ENCODE measurements around the gene E4F1.

DNA sequence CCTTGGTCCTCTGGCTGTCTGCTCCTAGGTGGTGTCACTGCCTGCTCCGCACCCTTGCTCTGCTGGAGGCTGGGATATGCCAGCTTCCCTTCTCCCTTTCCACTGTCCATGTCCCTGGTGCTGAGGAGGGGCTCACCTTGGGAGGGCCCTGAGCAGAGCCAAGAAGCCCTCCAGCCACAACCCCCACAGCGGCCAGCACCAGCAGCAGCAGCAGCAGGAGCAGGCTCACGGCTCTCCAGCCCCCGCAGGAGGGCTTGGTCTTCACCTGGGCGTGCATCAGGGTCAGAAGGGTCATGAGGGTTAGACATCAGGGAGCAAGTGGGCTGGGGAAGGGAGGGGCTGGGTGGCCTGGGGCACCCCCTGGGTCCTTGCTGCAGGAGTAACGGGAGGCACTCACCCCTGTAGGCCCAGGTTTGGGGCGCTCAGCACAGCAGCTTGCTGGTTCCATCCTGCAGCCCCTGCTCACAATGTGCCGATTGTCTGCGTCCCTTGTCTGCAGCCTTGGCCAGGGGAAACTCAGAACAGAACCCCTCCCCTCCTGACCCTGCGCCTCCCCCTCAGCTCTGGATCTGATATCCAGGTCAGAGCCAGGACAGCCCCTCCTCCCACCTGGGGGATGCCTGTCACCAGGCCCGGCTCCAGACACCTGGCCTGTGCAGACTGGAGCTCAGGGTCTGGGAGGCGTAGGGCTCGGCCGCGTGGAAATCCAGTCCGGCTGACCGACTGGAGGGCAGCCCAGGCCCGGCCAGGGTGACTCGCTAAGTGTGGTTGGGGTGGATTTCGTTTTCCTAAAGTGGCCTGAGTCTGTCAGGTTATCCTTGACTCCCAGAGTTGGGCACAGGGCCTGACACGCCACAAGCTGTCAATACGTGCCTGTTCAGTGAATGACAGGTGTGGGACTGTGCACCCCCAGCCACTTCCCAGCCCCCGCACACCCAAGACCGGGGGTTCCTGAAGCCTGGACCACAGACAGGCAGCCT, 12.7 kb upstream of the E4F1 start, which contains the start of gene BRICD5:
- TF ChIP-seq, protein P1, sequence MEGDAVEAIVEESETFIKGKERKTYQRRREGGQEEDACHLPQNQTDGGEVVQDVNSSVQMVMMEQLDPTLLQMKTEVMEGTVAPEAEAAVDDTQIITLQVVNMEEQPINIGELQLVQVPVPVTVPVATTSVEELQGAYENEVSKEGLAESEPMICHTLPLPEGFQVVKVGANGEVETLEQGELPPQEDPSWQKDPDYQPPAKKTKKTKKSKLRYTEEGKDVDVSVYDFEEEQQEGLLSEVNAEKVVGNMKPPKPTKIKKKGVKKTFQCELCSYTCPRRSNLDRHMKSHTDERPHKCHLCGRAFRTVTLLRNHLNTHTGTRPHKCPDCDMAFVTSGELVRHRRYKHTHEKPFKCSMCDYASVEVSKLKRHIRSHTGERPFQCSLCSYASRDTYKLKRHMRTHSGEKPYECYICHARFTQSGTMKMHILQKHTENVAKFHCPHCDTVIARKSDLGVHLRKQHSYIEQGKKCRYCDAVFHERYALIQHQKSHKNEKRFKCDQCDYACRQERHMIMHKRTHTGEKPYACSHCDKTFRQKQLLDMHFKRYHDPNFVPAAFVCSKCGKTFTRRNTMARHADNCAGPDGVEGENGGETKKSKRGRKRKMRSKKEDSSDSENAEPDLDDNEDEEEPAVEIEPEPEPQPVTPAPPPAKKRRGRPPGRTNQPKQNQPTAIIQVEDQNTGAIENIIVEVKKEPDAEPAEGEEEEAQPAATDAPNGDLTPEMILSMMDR (IDR thresholded peaks at IDR 0.05; ENCODE audit: low read depth, low read length, poor library complexity, severe bottlenecking), result no peak
- no peak for TF ChIP-seq EZH2phosphoT487 (IDR thresholded peaks at IDR 0.05; ENCODE audit: borderline replicate concordance, low read length)
